CD4-positive, alpha-beta T cell treated with Interleukin-6 at 100 ng/mL for 8 hours (primary cell): Measurements from ENCODE around the gene RAB19.
"Not testable (repeated sequence)": the region's sequence is repeated elsewhere in the genome, so short reads cannot be mapped to it uniquely, and the experiment has no call there.

Source experiments
- DNase-seq: peaks from one replicate; pipeline ENCODE4 v3.0.0-alpha.2; 2020; ENCODE audit warnings: mixed read lengths, low spot score

RAB19 gene

DNA sequence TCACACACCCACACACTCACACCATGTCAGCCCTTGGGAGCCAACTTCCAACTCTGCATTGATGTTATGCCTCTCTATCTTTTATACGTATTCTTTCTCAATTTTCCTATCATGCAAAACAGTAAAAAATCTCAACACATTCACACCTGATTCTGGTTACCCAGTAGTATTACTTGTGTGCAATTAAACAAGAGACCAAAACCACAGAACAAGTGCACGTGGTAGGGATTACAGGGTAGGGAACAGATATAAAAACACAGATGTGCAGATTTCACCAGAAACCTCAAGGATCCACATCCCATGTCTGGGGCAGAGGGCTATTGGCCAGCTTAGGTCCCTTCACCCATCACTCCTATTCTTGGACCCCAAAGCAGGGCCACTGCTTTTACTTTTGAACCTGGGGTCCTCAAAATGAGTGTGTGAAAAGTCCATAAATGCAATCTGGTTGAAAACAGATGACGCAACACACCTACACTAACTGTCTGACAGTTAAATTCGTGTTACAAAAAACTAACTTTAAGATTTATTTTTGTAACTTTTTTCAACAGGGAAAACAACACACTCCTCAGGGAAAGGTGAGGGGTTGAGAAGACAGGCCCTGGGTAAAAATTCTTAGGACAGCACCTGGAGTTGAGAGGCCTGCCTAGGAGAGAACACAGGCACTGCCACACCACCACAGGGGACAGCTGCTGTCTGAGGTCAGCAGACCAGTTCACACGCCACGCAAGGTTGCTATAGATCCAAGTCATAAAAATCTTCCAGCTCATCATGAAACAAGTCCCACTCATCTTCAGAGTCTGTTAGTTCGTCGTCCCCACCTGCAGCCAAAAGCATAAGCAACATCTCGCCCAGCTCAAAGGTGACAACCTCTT lies 50.2 kb downstream of the RAB19 start:
- DNase-seq, result not testable (repeated sequence)

DNA sequence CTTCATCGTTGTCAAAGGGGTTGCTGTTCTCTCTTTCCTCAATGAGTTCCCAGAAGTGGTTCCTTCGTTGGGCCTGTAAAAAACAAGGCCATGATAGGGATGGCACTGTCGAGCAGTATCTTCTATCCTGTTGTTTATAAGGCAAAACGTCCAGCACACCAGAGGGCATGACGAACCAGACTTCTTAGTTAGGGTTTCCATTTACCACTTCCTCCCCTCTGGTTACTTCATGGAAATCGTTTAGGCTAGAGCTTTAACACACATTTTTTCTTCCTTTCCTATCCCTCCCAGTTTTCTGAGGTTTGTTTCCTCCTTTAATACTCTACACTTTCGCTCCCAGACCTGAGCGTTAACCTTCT lies 50.8 kb downstream of the RAB19 start:
- no peak for DNase-seq

GRCh38 chr7:140455743-140456142 lies 51.9 kb downstream of the RAB19 start:
- DNase-seq, result no peak

DNA sequence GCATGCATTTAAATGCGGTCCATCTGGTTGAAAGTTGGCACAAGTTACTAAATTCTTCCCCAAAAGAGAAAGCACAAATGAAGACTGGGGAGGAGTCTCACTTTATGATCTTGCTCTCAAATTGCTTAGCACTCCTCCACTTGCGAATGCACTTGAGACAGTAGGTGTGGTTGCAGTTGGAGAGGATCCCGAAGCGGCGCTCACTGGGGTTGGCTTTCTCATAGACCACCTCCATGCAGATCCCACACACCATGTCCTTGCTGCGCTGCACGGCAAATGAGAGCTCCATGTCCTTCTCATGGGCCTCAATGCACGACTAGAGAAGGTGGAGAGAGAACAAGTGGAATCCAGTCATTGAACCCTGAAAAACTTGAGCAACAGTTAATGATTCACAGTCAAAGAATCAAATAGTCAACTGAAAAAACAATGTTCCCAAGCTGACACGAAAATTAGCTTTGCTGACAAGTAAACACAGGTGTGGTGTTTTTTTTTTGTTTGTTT lies 52.7 kb downstream of the RAB19 start:
- DNase-seq, result no peak

DNA sequence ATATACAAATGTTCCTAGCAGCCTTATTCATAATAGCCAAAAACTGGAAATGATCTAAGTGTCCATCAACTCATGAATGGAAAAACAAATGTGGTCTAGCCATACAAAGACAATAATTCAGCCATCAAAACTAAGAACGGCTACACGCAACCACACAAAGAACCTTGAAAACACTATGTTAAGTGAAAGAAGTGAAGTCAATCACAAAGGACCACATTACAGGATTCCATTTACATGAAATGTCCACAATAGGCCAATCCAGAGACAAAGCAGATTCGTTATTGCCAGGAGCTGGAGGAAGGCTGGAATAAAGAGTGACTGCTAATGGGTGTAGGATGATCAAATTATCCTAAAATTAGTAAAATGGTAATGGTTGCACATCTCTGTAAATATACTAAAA lies 54.3 kb downstream of the RAB19 start:
- DNase-seq, result no peak

GRCh38 chr7:140458916-140459315 lies 55.1 kb downstream of the RAB19 start:
- DNase-seq, result no peak

- DNase-seq, result no peak
Measured at GRCh38 chr7:140463111-140463510, 59.3 kb downstream of the RAB19 start.

GRCh38 chr7:140475747-140476333 lies 72.0 kb downstream of the RAB19 start:
- peak; percentile 56 for DNase-seq

DNA sequence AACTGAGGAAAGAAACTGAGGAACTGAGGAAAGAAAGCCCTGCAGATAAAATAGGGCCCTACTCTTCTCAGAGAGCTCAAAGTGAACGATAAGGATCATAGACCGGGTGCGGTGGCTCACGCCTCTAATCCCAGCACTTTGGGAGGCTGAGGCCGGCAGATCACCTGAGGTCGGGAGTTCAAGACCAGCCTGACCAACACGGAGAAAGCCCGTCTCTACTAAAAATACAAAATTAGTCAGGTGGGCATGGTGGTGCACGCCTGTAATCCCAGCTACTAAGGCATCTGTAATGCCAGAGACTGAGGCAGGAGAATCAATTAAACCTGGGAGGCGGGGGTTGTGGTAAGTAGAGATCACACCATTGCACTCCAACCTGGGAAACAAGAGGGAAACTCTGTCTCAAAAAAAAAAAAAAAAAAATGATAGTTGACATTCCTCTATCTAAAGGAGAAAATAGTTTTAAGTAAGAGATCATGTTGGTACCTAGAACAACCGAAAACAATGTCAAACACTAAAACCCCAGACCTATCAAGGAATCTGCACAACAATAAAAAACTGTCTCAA lies 72.9 kb downstream of the RAB19 start:
- DNase-seq, result no peak
